T-cell (primary cell): Measurements from ENCODE around the gene KRCC1. TPM values are rescaled to one million over a fixed set of nuclear protein-coding genes. Genes with fewer than 3 reads are reported as not detected.
"Not testable (repeated sequence)": the region's sequence is repeated elsewhere in the genome, so short reads cannot be mapped to it uniquely, and the experiment has no call there.

Source experiments
- ATAC-seq, 4 experiments: fragments of 200-7000 bp in 3 of 4; fragments of 150-1000 bp in 1 of 4; cut with Tn5 transposase; replicated peaks in 1 of 4; 1 replicate in 3 of 4; 2 replicates in 1 of 4; pipeline ENCODE4 v1.10.0; 2021; ENCODE audit warnings: moderate library complexity in 3 of 4, mild to moderate bottlenecking in 2 of 4, moderate number of reproducible peaks in 1 of 4
- CTCF ChIA-PET, 2 donors: fragments of 300-600 bp; sonication (Branson Sonifier 250); formaldehyde crosslinking; loops; one replicate each; lab custom pipeline; 2022; ENCODE audit warnings: antibody characterized with exemption in 2 of 2; lab: Charles Lee
- POLR2A ChIA-PET, 2 donors: fragments of 300-600 bp; sonication (Branson Sonifier 250); formaldehyde crosslinking; loops; one replicate each; lab custom pipeline; 2022; ENCODE audit warnings: antibody characterized with exemption in 2 of 2; lab: Charles Lee
- DNase-seq, 35 experiments: peaks; one replicate each; pipeline versions ENCODE4 v3.0.0 to v3.0.0-alpha.2; 2013 to 2023
- H3K27ac ChIP-seq: one replicate; pipeline ENCODE4 v1.5.1; 2013; ENCODE audit warnings: low read length
- H3K27me3 ChIP-seq, 2 experiments: replicated peaks in 1 of 2; 1 replicate in 1 of 2; 2 replicates in 1 of 2; pipeline versions ENCODE4 v1.6.1 to v1.7.0; 2013; ENCODE audit warnings: low read length in 1 of 2, mixed read lengths in 1 of 2; ENCODE audit not compliant: control insufficient read depth in 2 of 2, insufficient read depth in 2 of 2; ENCODE audit errors: extremely low read depth in 1 of 2
- H3K36me3 ChIP-seq, 2 donors: 1 replicate in 1 of 2; 2 replicates in 1 of 2; pipeline versions ENCODE4 v1.6.1 to v1.7.0; 2013; ENCODE audit warnings: low read length in 1 of 2; ENCODE audit not compliant: control insufficient read depth in 2 of 2, insufficient read depth in 1 of 2; ENCODE audit errors: extremely low read depth in 1 of 2
- H3K4me1 ChIP-seq, 2 experiments: 1 replicate in 1 of 2; 2 replicates in 1 of 2; pipeline versions ENCODE4 v1.6.1 to v1.7.0; 2013; ENCODE audit warnings: low read length in 2 of 2, mixed read lengths in 1 of 2; ENCODE audit not compliant: insufficient read depth in 2 of 2, control insufficient read depth in 1 of 2; ENCODE audit errors: extremely low read depth in 1 of 2
- H3K4me3 ChIP-seq, 2 donors: 1 replicate in 1 of 2; 2 replicates in 1 of 2; pipeline versions ENCODE4 v1.5.1 to v1.7.0; 2013; ENCODE audit warnings: mild to moderate bottlenecking in 2 of 2, low read length in 1 of 2, moderate library complexity in 1 of 2; ENCODE audit not compliant: control insufficient read depth in 1 of 2; ENCODE audit errors: extremely low read depth in 1 of 2
- H3K9me3 ChIP-seq: 2 replicates; pipeline ENCODE4 v1.7.0; 2013
- H3K27ac Mint-ChIP-seq, 2 donors: one replicate each; pipeline ENCODE4 v1.8.0; 2020 to 2021; ENCODE audit warnings: mild to moderate bottlenecking in 2 of 2, mixed read lengths in 2 of 2
- H3K27me3 Mint-ChIP-seq, 2 donors: one replicate each; pipeline ENCODE4 v1.8.0; 2021 to 2022; ENCODE audit warnings: mixed read lengths in 2 of 2
- H3K36me3 Mint-ChIP-seq: one replicate; pipeline ENCODE4 v1.8.0; 2021; ENCODE audit warnings: mixed read lengths
- H3K4me1 Mint-ChIP-seq, 3 donors: one replicate each; pipeline ENCODE4 v1.8.0; 2020 to 2022; ENCODE audit warnings: mixed read lengths in 3 of 3, mild to moderate bottlenecking in 1 of 3
- H3K4me3 Mint-ChIP-seq, 3 donors: one replicate each; pipeline ENCODE4 v1.8.0; 2020 to 2022; ENCODE audit warnings: mild to moderate bottlenecking in 3 of 3, mixed read lengths in 3 of 3, moderate library complexity in 3 of 3
- H3K9me3 Mint-ChIP-seq, 3 donors: one replicate each; pipeline ENCODE4 v1.8.0; 2020 to 2022; ENCODE audit warnings: mixed read lengths in 3 of 3
- WGBS: methylation state at CpG from one replicate; pipeline ENCODE4 v1.1.5; 2013; ENCODE audit warnings: missing lambda C conversion rate; ENCODE audit not compliant: insufficient coverage; 5-methylcytosine and 5-hydroxymethylcytosine counted together
- total RNA-seq, 35 experiments: library from RNA in 6 of 35; stranded (reverse) in 6 of 35; fragments of 120-200 nt in 1 of 35; gene quantifications; one replicate each; pipeline versions ENCODE4 v1.2.1 to v1.2.4 and lab custom pipeline; 2013 to 2026

KRCC1 gene
- total RNA-seq, 5 donors from 2014 or later (not counting 1 experiment from before 2014, with no cell fraction given) = 9.0 to 24.9 (median 20.7) TPM

DNA sequence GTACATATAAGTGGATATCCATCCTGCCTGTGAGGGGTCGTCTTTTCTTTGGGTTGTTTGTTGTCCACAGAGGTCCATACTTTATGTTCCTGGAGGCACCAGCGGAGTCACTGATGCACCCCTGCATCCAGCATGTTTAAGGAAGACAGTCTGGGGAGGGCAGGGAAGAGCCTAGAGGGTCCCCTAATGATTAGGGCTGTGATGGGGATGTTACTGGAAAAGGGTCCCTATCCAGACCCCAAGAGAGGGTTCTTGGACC is 37.9 kb downstream of the KRCC1 start:
- H3K9me3 Mint-ChIP-seq, H3K9me3 ChIP-seq, CTCF ChIA-PET, ATAC-seq, H3K27ac ChIP-seq, H3K27me3 ChIP-seq, H3K36me3 ChIP-seq, H3K27me3 Mint-ChIP-seq, DNase-seq, H3K36me3 Mint-ChIP-seq, H3K4me3 ChIP-seq: not testable (repeated sequence)
- Mint-ChIP-seq H3K4me1 (peaks cover 14 to 25% (median 21%) of the 10 kb centered on the region in 3 donors), H3K27ac (peak overlapping the region; percentile 99), H3K4me3 (peak overlapping the region; percentile 92 to 97 (median 95))
- POLR2A ChIA-PET = interaction anchor here in 1 of 2 donors (2.1 kb wide), 1 partner anchor 19 kb away, joined by 4 read pairs; no protein-coding TSS in a partner anchor
- 96% methylated on average over 2 of the region's 2 CpGs for WGBS
- peaks cover 0 to 13% of the 10 kb centered on the region in 2 experiments for H3K4me1 ChIP-seq

GRCh38 chr2:88016960-88017779 is 38.4 kb downstream of the KRCC1 start:
- no peaks in the 10 kb centered on the region for H3K27me3 Mint-ChIP-seq
- peaks cover 14 to 25% (median 21%) of the 10 kb centered on the region in 3 donors for H3K4me1 Mint-ChIP-seq
- H3K27me3 ChIP-seq = peaks cover 0 to 5% of the 10 kb centered on the region in 2 experiments
- peak overlapping the region; percentile 99 for H3K27ac Mint-ChIP-seq
- POLR2A ChIA-PET = interaction anchor here in 1 of 2 donors (0.6 to 2.1 kb wide), 2 partner anchors 19 to 55 kb away, joined by 3 to 4 read pairs; no protein-coding TSS in a partner anchor
- DNase-seq = peak in 7 of 35 experiments; percentile 26 to 45 (median 36)
- peak; percentile 71 to 84 (median 79) for ATAC-seq
- H3K27ac ChIP-seq = peak overlapping the region; percentile 97
- H3K4me3 Mint-ChIP-seq = peak overlapping the region; percentile 92 to 97 (median 95)
- peak overlapping the region; percentile 86 to 96 for H3K4me3 ChIP-seq
- H3K9me3 Mint-ChIP-seq = peaks cover 0 to 4% (median 0%) of the 10 kb centered on the region in 3 donors
- H3K4me1 ChIP-seq = peaks cover 0 to 13% of the 10 kb centered on the region in 2 experiments
- CTCF ChIA-PET = interaction anchor here in 1 of 2 donors (0.5 to 1.6 kb wide), 2 partner anchors 7 to 43 kb away, joined by 3 to 4 read pairs; no protein-coding TSS in a partner anchor
- WGBS = 37% methylated on average over 29 of the region's 46 CpGs
- no peaks in the 10 kb centered on the region for H3K36me3 ChIP-seq
- no peaks in the 10 kb centered on the region for H3K9me3 ChIP-seq
- no peaks in the 10 kb centered on the region for H3K36me3 Mint-ChIP-seq

GRCh38 chr2:88016086-88016959 is 39.3 kb downstream of the KRCC1 start, which contains the start of gene RNU2-63P:
Gene RNU2-63P (minus strand): TSS chr2:88016547.
- Histone ChIP-seq H3K4me1 (peaks cover 0 to 13% of the 10 kb centered on the region in 2 experiments), H3K9me3 (no peaks in the 10 kb centered on the region), H3K4me3 (peak within 1 kb of the TSS; percentile 86 to 96), H3K27ac (peak within 1 kb of the TSS; percentile 97), H3K36me3 (no peaks in the 10 kb centered on the region), H3K27me3 (peaks cover 0 to 5% of the 10 kb centered on the region in 2 experiments)
- ChIA-PET CTCF (interaction anchor here (0.5 to 1.6 kb wide), 3 partner anchors 8 to 523 kb away, joined by 3 to 12 read pairs (median 4); no protein-coding TSS in a partner anchor), POLR2A (interaction anchor here in 1 of 2 donors (0.6 to 2.1 kb wide), 2 partner anchors 20 to 56 kb away, joined by 3 to 4 read pairs; no protein-coding TSS in a partner anchor)
- H3K4me3 Mint-ChIP-seq = peak within 1 kb of the TSS; percentile 92 to 97 (median 95)
- no peaks in the 10 kb centered on the region for H3K36me3 Mint-ChIP-seq
- ATAC-seq (peak; percentile 83 to 92 (median 89)), DNase-seq (peak; percentile 49 to 87 (median 74))
- peak within 1 kb of the TSS; percentile 99 for H3K27ac Mint-ChIP-seq
- H3K9me3 Mint-ChIP-seq = peaks cover 0 to 4% (median 0%) of the 10 kb centered on the region in 3 donors
- peaks cover 14 to 25% (median 21%) of the 10 kb centered on the region in 3 donors for H3K4me1 Mint-ChIP-seq
- WGBS = 8% methylated on average over 20 of the region's 34 CpGs
- no peaks in the 10 kb centered on the region for H3K27me3 Mint-ChIP-seq

GRCh38 chr2:88011011-88011410 is 44.6 kb downstream of the KRCC1 start:
- H3K4me3 Mint-ChIP-seq = no peak overlapping the region
- H3K4me1 Mint-ChIP-seq = peaks cover under 1 to 8% (median 2%) of the 10 kb centered on the region in 3 donors
- no peak overlapping the region for H3K4me3 ChIP-seq
- H3K36me3 Mint-ChIP-seq = no peaks in the 10 kb centered on the region
- ChIA-PET CTCF (no interaction called here), POLR2A (no interaction called here)
- no peak overlapping the region for H3K27ac Mint-ChIP-seq
- H3K9me3 Mint-ChIP-seq = no peaks in the 10 kb centered on the region
- no peak overlapping the region for H3K27ac ChIP-seq
- no peaks in the 10 kb centered on the region for H3K27me3 Mint-ChIP-seq
- H3K4me1 ChIP-seq = peaks cover 0 to 6% of the 10 kb centered on the region in 2 experiments
- no peak for ATAC-seq
- H3K36me3 ChIP-seq = no peaks in the 10 kb centered on the region
- DNase-seq = no peak
- no peaks in the 10 kb centered on the region for H3K9me3 ChIP-seq
- no peaks in the 10 kb centered on the region for H3K27me3 ChIP-seq
- no CpG with 5 or more reads among the region's 1 CpG for WGBS

GRCh38 chr2:88010136-88010535 is 45.4 kb downstream of the KRCC1 start:
- no peaks in the 10 kb centered on the region for H3K4me1 ChIP-seq
- Mint-ChIP-seq H3K27ac (no peak overlapping the region), H3K9me3 (no peaks in the 10 kb centered on the region), H3K27me3 (no peaks in the 10 kb centered on the region), H3K36me3 (no peaks in the 10 kb centered on the region), H3K4me1 (peaks cover 0 to 6% (median 0%) of the 10 kb centered on the region in 3 donors), H3K4me3 (no peak overlapping the region)
- ChIA-PET CTCF (interaction anchor here in 1 of 2 donors (0.9 kb wide), 1 partner anchor 8 kb away, joined by 3 read pairs; no protein-coding TSS in a partner anchor), POLR2A (no interaction called here)
- no peaks in the 10 kb centered on the region for H3K27me3 ChIP-seq
- H3K4me3 ChIP-seq = no peak overlapping the region
- 100% methylated on average over 1 of the region's 1 CpG for WGBS
- DNase-seq (no peak), ATAC-seq (no peak)
- H3K36me3 ChIP-seq = no peaks in the 10 kb centered on the region
- no peak overlapping the region for H3K27ac ChIP-seq
- no peaks in the 10 kb centered on the region for H3K9me3 ChIP-seq
